HepG2 (cell line): ENCODE results near the gene CLEC16A.

Experiments used
- ARNT ChIP-seq: fragments of 450-650 bp; IDR thresholded peaks from 2 replicates; pipeline ENCODE4 v1.6.1; 2017
- CTCF ChIP-seq: sonication (generic); formaldehyde crosslinking; IDR thresholded peaks from 2 replicates; pipeline ENCODE4 v1.5.0; 2020; ENCODE audit warnings: mild to moderate bottlenecking, missing genetic modification reagents, moderate library complexity
- FOSL1 ChIP-seq: sonication (generic); formaldehyde crosslinking; IDR thresholded peaks from 2 replicates; pipeline ENCODE4 v1.9.0; 2021; ENCODE audit warnings: missing genetic modification reagents, borderline replicate concordance
- KAT7 ChIP-seq: IDR thresholded peaks from 2 replicates; pipeline ENCODE4 v1.6.1; 2018; ENCODE audit warnings: borderline replicate concordance, missing compliant biosample characterization
- NONO ChIP-seq, 2 experiments: fragments of 450-650 bp in 1 of 2; sonication (generic) in 1 of 2; formaldehyde crosslinking in 1 of 2; IDR thresholded peaks in 1 of 2; conservative IDR thresholded peaks in 1 of 2; 2 replicates each; pipeline versions ENCODE4 v1.6.1 to v1.8.0; 2017 to 2022; ENCODE audit warnings: mild to moderate bottlenecking in 1 of 2, missing genetic modification reagents in 1 of 2, moderate library complexity in 1 of 2
- POLR2A ChIP-seq, 2 experiments: IDR thresholded peaks; 2 replicates each; pipeline ENCODE4 v1.6.1; 2011; ENCODE audit warnings: low read depth in 2 of 2, low read length in 2 of 2, mild to moderate bottlenecking in 1 of 2, moderate library complexity in 1 of 2; ENCODE audit not compliant: insufficient read depth in 1 of 2
- RAD21 ChIP-seq: fragments of 450-650 bp; formaldehyde crosslinking; IDR thresholded peaks from 2 replicates; pipeline ENCODE4 v1.5.0; 2020; ENCODE audit warnings: mild to moderate bottlenecking
- USF2 ChIP-seq, 2 experiments: sonication (generic) in 1 of 2; formaldehyde crosslinking in 1 of 2; IDR thresholded peaks; 2 replicates each; pipeline versions ENCODE4 v1.5.1 to v1.6.1; 2011 to 2020; ENCODE audit warnings: borderline replicate concordance in 1 of 2, low read depth in 1 of 2, low read length in 1 of 2, mild to moderate bottlenecking in 1 of 2, missing genetic modification reagents in 1 of 2, moderate library complexity in 1 of 2
- ZFP90 ChIP-seq: sonication (generic); formaldehyde crosslinking; IDR thresholded peaks from 2 replicates; pipeline ENCODE4 v1.8.0; 2022; ENCODE audit warnings: missing genetic modification reagents, mild to moderate bottlenecking, inconsistent platforms, borderline replicate concordance
- ZNF552 ChIP-seq: sonication (generic); formaldehyde crosslinking; IDR thresholded peaks from 2 replicates; pipeline ENCODE4 v1.9.0; 2022; ENCODE audit warnings: missing genetic modification reagents, mild to moderate bottlenecking, borderline replicate concordance
- ZNF572 ChIP-seq: sonication (generic); formaldehyde crosslinking; IDR thresholded peaks from 2 replicates; pipeline ENCODE4 v1.5.1; 2020; ENCODE audit warnings: mild to moderate bottlenecking, missing genetic modification reagents
- ZUFSP ChIP-seq: sonication (generic); formaldehyde crosslinking; IDR thresholded peaks from 2 replicates; pipeline ENCODE4 v1.9.0; 2021; ENCODE audit warnings: missing genetic modification reagents, mild to moderate bottlenecking, borderline replicate concordance
- TF ChIP-seq, protein P1 (sequence below): sonication (generic); formaldehyde crosslinking; IDR thresholded peaks from 2 replicates; pipeline ENCODE4 v1.8.0; 2022; ENCODE audit warnings: low read depth, missing genetic modification reagents

DNA sequence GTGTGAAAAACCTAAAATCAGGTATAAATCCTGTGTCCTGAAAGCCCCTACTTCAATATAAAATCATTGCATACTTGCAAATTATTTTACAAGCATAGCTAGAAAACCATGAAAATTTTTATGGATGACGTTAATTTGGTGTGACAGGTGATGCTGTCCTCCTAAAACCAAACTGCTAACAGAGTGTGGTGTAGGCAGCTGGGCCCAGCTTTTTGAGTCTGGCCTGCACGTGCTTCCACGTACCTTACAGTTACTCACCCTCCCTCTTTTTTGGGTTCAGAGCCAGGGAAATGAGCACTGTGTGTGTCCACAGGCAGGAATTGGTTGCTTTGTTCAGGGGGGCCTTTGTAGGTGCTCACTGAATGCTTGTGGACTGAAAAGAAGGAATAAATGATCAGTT, 36.4 kb downstream of the CLEC16A start:
- no peak for TF ChIP-seq NONO (IDR thresholded peaks at IDR 0.05)
- no peak for TF ChIP-seq NONO (CRISPR knock-in tag; conservative IDR thresholded peaks at IDR 0.05)
- TF ChIP-seq CTCF: no peak
- TF ChIP-seq RAD21 (CRISPR knock-in tag): no peak
- no peak for TF ChIP-seq KAT7 (CRISPR knock-in tag)
- no peak for TF ChIP-seq ZNF572 (CRISPR knock-in tag)
- no peak for TF ChIP-seq POLR2A (IDR thresholded peaks at IDR 0.05; ENCODE audit: insufficient read depth in 1 of 2, low read depth in 2 of 2, low read length in 2 of 2)
- no peak for TF ChIP-seq FOSL1 (CRISPR knock-in tag)
- no peak for TF ChIP-seq ZUFSP (CRISPR knock-in tag)
- TF ChIP-seq, protein P1, sequence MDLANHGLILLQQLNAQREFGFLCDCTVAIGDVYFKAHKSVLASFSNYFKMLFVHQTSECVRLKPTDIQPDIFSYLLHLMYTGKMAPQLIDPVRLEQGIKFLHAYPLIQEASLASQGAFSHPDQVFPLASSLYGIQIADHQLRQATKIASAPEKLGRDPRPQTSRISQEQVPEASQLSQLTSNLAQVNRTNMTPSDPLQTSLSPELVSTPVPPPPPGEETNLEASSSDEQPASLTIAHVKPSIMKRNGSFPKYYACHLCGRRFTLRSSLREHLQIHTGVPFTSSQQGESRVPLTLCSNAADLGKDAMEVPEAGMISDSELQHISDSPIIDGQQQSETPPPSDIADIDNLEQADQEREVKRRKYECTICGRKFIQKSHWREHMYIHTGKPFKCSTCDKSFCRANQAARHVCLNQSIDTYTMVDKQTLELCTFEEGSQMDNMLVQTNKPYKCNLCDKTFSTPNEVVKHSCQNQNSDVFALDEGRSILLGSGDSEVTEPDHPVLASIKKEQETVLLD (CRISPR knock-in tag): no peak
- no peak for TF ChIP-seq ARNT
- TF ChIP-seq ZFP90: no peak
- TF ChIP-seq ZNF552: no peak
- TF ChIP-seq USF2 (IDR thresholded peaks at IDR 0.05; ENCODE audit: low read depth, low read length): no peak
- no peak for TF ChIP-seq USF2 (CRISPR knock-in tag; IDR thresholded peaks at IDR 0.05; ENCODE audit: borderline replicate concordance)
